Esophagus muscularis mucosa (tissue), 4 donors: ENCODE data around the gene PCDHA2. TPM values are rescaled to one million over a fixed set of nuclear protein-coding genes. Genes with fewer than 3 reads are reported as not detected.
"Not testable (repeated sequence)": the region's sequence is repeated elsewhere in the genome, so short reads cannot be mapped to it uniquely, and the experiment has no call there.

Experiments used
- DNase-seq: peaks from one replicate; pipeline ENCODE4 v3.0.0-alpha.2; 2017; ENCODE audit errors: extremely low spot score
- H3K27ac ChIP-seq, 4 donors: fragments of 200-600 bp; sonication (generic); replicated peaks in 1 of 4; 1 replicate in 3 of 4; 2 replicates in 1 of 4; pipeline ENCODE4 v1.5.1; 2016 to 2019; ENCODE audit warnings: mild to moderate bottlenecking in 1 of 4
- H3K27me3 ChIP-seq, 4 donors: fragments of 200-600 bp; sonication (generic); one replicate each; pipeline versions ENCODE4 v1.5.1 to v1.6.0; 2016 to 2019
- H3K36me3 ChIP-seq, 4 donors: fragments of 200-600 bp; sonication (generic); one replicate each; pipeline ENCODE4 v1.5.1; 2016 to 2019
- H3K4me1 ChIP-seq, 4 donors: fragments of 200-600 bp; sonication (generic); one replicate each; pipeline ENCODE4 v1.5.1; 2016 to 2019
- H3K4me3 ChIP-seq, 4 donors: fragments of 200-600 bp; sonication (generic); 1 replicate in 2 of 4; 2 replicates in 2 of 4; pipeline ENCODE4 v1.5.1; 2016 to 2019; ENCODE audit warnings: mild to moderate bottlenecking in 4 of 4, moderate library complexity in 1 of 4
- H3K9me3 ChIP-seq, 4 donors: fragments of 200-600 bp; sonication (generic); 1 replicate in 3 of 4; 2 replicates in 1 of 4; pipeline ENCODE4 v1.5.1; 2016 to 2019
- EP300 ChIP-seq: sonication (generic); formaldehyde crosslinking; IDR thresholded peaks from one replicate; pipeline ENCODE4 v1.6.1; 2017; ENCODE audit warnings: antibody characterized with exemption
- POLR2A ChIP-seq: fragments of 450-650 bp; IDR thresholded peaks from one replicate; pipeline ENCODE4 v1.6.1; 2017; ENCODE audit warnings: antibody characterized with exemption, moderate library complexity, mild to moderate bottlenecking, low read depth
- POLR2AphosphoS5 ChIP-seq, 2 donors: sonication (generic); formaldehyde crosslinking; IDR thresholded peaks; one replicate each; pipeline ENCODE4 v1.6.1; 2017; ENCODE audit warnings: antibody characterized with exemption in 2 of 2
- WGBS: methylation state at CpG from one replicate; pipeline ENCODE4 v1.1.5; 2018; 5-methylcytosine and 5-hydroxymethylcytosine counted together
- intact Hi-C: fragments of 100-400 bp; cut with DNase I; formaldehyde crosslinking; loops from one replicate; pipeline ENCODE4 v1.15.1; 2023
- total RNA-seq, 4 donors: library from RNA; depleted of rRNA; stranded (reverse); fragments of >200 nt; gene quantifications; one replicate each; pipeline versions ENCODE4 v1.1.0 to v1.2.1, GENCODE V29; 2016
- TF ChIP-seq, protein P1 (sequence below), 3 experiments: fragments of 200-600 bp in 2 of 3; fragments of 450-650 bp in 1 of 3; sonication (generic) in 2 of 3; IDR thresholded peaks; one replicate each; pipeline ENCODE4 v1.5.1; 2017 to 2019; ENCODE audit warnings: antibody characterized with exemption in 3 of 3, mild to moderate bottlenecking in 2 of 3, moderate library complexity in 1 of 3

The PCDHA2 gene
- total RNA-seq, 4 donors from 2014 or later, result 0.13 to 0.42 (median 0.34) TPM; not detected in 1

DNA sequence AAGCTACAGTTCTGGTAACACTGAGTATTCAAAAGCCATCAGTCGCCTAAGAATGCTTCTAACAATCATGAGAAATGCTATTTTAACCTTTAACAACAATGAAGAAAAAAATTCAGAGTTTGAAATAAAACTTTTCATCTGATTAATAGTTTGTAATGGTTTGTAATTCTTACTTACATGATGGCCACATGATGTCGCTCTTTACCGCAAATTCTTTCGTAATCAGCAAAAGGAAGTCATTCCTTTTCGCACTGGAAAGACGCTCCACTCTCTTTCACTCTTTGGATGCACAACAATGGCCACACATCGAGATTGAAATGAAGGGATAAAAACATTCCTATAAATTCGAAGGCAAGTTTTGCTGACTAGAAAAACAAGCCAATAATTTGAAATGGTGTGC is 39.3 kb downstream of the PCDHA2 start, which contains the start of gene PCDHA7:
Gene PCDHA7 (plus strand): TSS at position 277 of the 400 bp plus-strand sequence. CDS start 115 bp downstream, at position 392.
- Histone ChIP-seq H3K9me3 (peaks cover 0 to 49% (median 42%) of the 10 kb centered on the region in 4 donors), H3K4me1 (no peaks in the 10 kb centered on the region), H3K36me3 (no peaks in the 10 kb centered on the region), H3K4me3 (peak within 1 kb of the TSS; percentile 11 to 36 (median 22)), H3K27me3 (peaks cover 0 to 71% (median 7%) of the 10 kb centered on the region in 4 donors), H3K27ac (no peak within 1 kb of the TSS)
- no peak for TF ChIP-seq POLR2A
- intact Hi-C loops, result no loop called here
- WGBS, result 12% methylated on average over 8 of the region's 8 CpGs
- DNase-seq, result no peak

DNA sequence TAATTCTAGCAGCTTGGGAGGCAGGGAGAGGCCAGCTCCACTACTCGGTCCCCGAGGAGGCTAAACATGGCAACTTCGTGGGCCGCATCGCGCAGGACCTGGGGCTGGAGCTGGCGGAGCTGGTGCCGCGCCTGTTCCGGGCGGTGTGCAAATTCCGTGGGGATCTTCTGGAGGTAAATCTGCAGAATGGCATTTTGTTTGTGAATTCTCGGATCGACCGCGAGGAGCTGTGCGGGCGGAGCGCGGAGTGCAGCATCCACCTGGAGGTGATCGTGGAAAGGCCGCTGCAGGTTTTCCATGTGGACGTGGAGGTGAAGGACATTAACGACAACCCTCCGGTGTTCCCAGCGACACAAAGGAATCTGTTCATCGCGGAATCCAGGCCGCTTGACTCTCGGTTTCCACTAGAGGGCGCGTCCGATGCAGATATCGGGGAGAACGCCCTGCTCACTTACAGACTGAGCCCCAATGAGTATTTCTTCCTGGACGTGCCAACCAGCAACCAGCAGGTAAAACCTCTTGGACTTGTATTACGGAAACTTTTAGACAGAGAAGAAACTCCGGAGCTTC is 39.9 kb downstream of the PCDHA2 start:
- H3K4me1 ChIP-seq, DNase-seq, H3K36me3 ChIP-seq, H3K27ac ChIP-seq, intact Hi-C loops: not testable (repeated sequence)
- Histone ChIP-seq H3K9me3 (peaks cover 0 to 43% (median 38%) of the 10 kb centered on the region in 4 donors), H3K27me3 (peaks cover 0 to 71% (median 7%) of the 10 kb centered on the region in 4 donors), H3K4me3 (peak overlapping the region; percentile 11 to 36 (median 22))
- 28% methylated on average over 25 of the region's 38 CpGs for WGBS

DNA sequence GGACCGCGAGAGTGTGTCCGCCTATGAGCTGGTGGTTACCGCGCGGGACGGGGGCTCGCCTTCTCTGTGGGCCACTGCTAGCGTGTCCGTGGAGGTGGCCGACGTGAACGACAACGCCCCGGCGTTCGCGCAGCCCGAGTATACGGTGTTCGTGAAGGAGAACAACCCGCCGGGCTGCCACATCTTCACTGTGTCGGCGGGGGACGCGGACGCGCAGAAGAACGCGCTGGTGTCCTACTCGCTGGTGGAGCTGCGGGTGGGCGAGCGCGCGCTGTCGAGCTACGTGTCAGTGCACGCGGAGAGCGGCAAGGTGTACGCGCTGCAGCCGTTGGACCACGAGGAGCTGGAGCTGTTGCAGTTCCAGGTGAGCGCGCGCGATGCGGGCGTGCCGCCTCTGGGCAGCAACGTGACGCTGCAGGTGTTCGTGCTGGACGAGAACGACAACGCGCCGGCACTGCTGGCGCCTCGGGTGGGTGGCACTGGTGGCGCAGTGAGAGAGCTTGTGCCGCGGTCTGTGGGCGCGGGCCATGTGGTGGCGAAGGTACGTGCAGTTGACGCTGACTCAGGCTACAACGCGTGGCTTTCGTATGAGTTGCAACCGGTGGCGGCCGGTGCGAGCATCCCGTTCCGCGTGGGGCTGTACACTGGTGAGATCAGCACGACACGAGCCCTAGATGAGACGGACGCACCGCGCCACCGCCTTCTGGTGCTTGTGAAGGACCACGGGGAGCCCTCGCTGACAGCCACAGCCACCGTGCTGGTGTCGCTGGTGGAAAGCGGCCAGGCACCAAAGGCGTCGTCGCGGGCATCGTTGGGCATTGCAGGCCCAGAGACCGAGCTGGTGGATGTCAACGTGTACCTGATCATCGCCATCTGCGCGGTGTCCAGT is 41.2 kb downstream of the PCDHA2 start:
- H3K9me3 ChIP-seq, result peaks cover 0 to 35% (median 33%) of the 10 kb centered on the region in 4 donors
- H3K4me1 ChIP-seq, result no peaks in the 10 kb centered on the region
- DNase-seq, result peak; percentile 47

DNA sequence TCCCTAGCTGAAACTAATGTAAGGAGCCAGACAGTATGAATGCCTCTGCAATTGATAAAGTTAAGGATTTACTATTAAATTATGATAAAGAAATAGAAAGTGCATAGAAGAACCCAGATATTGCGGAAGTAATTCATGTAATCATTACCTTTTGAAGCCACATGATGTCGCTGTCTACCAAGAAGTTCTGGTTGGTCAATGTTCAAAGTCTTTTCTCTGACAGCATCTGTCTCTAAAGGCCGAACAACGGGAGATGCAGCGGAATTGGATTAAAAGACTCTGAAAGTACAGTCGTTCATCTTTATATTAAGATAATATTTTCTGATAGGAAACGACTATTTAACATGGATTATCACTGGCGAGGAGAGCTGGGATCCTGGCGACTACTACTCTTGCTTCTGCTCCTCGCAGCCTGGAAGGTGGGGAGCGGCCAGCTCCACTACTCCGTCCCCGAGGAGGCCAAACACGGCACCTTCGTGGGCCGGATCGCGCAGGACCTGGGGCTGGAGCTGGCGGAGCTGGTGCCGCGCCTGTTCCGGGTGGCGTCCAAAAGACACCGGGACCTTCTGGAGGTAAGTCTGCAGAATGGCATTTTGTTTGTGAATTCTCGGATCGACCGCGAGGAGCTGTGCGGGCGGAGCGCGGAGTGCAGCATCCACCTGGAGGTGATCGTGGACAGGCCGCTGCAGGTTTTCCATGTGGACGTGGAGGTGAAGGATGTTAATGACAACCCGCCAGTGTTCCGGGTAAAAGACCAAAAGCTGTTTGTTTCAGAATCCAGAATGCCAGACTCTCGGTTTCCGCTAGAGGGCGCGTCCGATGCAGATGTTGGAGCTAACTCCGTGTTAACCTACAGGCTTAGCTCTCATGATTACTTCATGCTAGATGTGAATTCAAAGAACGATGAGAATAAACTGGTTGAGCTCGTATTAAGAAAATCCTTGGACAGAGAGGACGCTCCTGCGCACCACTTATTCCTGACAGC is 46.6 kb downstream of the PCDHA2 start, which contains the start of gene PCDHA8:
Gene PCDHA8 (plus strand): TSS at position 210 of the 985 bp plus-strand sequence. CDS start 135 bp downstream, at position 345.
- 20% methylated on average over 38 of the region's 47 CpGs for WGBS
- peaks cover 0 to 64% (median 4%) of the 10 kb centered on the region in 4 donors for H3K27me3 ChIP-seq
- H3K9me3 ChIP-seq, result peaks cover 0 to 40% (median 33%) of the 10 kb centered on the region in 4 donors
- intact Hi-C loops, result no loop called here
- no peak within 1 kb of the TSS for H3K27ac ChIP-seq
- peak; percentile 53 for DNase-seq
- no peaks in the 10 kb centered on the region for H3K36me3 ChIP-seq
- TF ChIP-seq EP300 (no peak), POLR2A (no peak), POLR2AphosphoS5 (IDR thresholded peaks at IDR 0.05) (no peak)
- TF ChIP-seq, protein P1, sequence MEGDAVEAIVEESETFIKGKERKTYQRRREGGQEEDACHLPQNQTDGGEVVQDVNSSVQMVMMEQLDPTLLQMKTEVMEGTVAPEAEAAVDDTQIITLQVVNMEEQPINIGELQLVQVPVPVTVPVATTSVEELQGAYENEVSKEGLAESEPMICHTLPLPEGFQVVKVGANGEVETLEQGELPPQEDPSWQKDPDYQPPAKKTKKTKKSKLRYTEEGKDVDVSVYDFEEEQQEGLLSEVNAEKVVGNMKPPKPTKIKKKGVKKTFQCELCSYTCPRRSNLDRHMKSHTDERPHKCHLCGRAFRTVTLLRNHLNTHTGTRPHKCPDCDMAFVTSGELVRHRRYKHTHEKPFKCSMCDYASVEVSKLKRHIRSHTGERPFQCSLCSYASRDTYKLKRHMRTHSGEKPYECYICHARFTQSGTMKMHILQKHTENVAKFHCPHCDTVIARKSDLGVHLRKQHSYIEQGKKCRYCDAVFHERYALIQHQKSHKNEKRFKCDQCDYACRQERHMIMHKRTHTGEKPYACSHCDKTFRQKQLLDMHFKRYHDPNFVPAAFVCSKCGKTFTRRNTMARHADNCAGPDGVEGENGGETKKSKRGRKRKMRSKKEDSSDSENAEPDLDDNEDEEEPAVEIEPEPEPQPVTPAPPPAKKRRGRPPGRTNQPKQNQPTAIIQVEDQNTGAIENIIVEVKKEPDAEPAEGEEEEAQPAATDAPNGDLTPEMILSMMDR (IDR thresholded peaks at IDR 0.05), result no peak
- no peaks in the 10 kb centered on the region for H3K4me1 ChIP-seq
- H3K4me3 ChIP-seq, result no peak within 1 kb of the TSS

More for the DNA sequence above, 41.2 kb downstream of the PCDHA2 start:
- no peak for TF ChIP-seq POLR2A
- H3K27me3 ChIP-seq, result peaks cover 0 to 72% (median 6%) of the 10 kb centered on the region in 4 donors
- no peaks in the 10 kb centered on the region for H3K36me3 ChIP-seq
- no peak overlapping the region for H3K27ac ChIP-seq
- WGBS, result 52% methylated on average over 44 of the region's 103 CpGs
- no peak overlapping the region for H3K4me3 ChIP-seq
- intact Hi-C loops, result no loop called here

DNA sequence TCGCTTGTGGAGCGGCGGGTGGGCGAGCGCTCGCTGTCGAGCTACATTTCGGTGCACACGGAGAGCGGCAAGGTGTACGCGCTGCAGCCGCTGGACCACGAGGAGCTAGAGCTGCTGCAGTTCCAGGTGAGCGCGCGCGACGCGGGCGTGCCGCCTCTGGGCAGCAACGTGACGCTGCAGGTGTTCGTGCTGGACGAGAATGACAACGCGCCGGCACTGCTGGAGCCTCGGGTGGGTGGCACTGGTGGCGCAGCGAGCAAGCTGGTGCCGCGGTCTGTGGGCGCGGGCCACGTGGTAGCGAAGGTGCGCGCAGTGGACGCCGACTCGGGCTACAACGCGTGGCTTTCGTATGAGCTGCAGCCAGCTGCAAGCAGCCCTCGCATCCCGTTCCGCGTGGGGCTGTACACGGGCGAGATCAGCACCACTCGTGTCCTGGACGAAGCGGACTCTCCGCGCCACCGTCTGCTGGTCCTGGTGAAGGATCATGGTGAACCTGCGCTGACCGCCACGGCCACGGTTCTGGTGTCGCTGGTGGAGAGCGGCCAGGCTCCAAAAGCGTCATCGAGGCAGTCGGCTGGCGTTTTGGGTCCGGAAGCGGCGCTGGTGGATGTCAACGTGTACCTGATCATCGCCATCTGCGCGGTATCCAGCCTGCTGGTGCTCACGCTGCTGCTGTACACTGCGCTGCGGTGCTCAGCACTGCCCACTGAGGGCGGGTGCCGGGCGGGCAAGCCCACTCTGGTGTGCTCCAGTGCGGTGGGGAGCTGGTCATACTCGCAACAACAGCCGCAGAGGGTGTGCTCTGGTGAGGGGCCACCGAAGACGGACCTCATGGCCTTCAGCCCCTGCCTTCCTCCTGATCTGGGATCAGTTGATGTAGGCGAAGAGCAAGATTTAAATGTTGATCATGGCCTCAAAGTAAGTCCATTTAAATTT is 48.4 kb downstream of the PCDHA2 start:
- DNase-seq, result peak; percentile 62
- H3K4me1 ChIP-seq, result no peaks in the 10 kb centered on the region
- intact Hi-C loops, result no loop called here
- H3K4me3 ChIP-seq, result no peak overlapping the region
- TF ChIP-seq, protein P1 (IDR thresholded peaks at IDR 0.05), result no peak
- peaks cover 0 to 70% (median 6%) of the 10 kb centered on the region in 4 donors for H3K27me3 ChIP-seq
- H3K36me3 ChIP-seq, result no peaks in the 10 kb centered on the region
- H3K9me3 ChIP-seq, result peaks cover 0 to 43% (median 34%) of the 10 kb centered on the region in 4 donors
- WGBS, result 44% methylated on average over 56 of the region's 87 CpGs
- H3K27ac ChIP-seq, result no peak overlapping the region

Other genes starting within 250 kb of the PCDHA2 start
- 10 to 100 TPM in 1 of 4 donors, 1 to 10 TPM in 3; 7.8 to 25.3 (median 9.2) TPM for gene EIF4EBP3, start 247.2 kb upstream of the PCDHA2 start, total RNA-seq
- 10 to 100 TPM; 17.4 to 29.2 (median 24.7) TPM for gene SRA1, start 237.4 kb upstream of the PCDHA2 start, total RNA-seq
- gene APBB3, start 230.3 kb upstream of the PCDHA2 start, total RNA-seq, result 10 to 100 TPM in 3 of 4 donors, 1 to 10 TPM in 1; 6.8 to 12.5 (median 11.8) TPM
- gene SLC35A4, start 230.0 kb upstream of the PCDHA2 start, total RNA-seq, result 10 to 100 TPM; 27.8 to 45.1 (median 36.6) TPM
- 100 to 1,000 TPM in 1 of 4 donors, 10 to 100 TPM in 3; 34.9 to 125 (median 56.1) TPM for gene CD14, start 161.7 kb upstream of the PCDHA2 start, total RNA-seq
- 10 to 100 TPM; 14.0 to 41.4 (median 22.2) TPM for gene TMCO6, start 155.4 kb upstream of the PCDHA2 start, total RNA-seq
- gene NDUFA2, start 147.2 kb upstream of the PCDHA2 start, total RNA-seq, result 10 to 100 TPM; 52.3 to 63.3 (median 57.4) TPM
- gene IK, start 147.0 kb upstream of the PCDHA2 start, total RNA-seq, result 100 to 1,000 TPM in 3 of 4 donors, 10 to 100 TPM in 1; 98.7 to 159 (median 148) TPM
- 10 to 100 TPM; 17.7 to 23.8 (median 20.6) TPM for gene WDR55, start 129.9 kb upstream of the PCDHA2 start, total RNA-seq
- gene DND1, start 121.3 kb upstream of the PCDHA2 start, total RNA-seq, result under 1 TPM in 3 of 4 donors, not detected in 1; 0.46 to 0.83 (median 0.66) TPM
- 10 to 100 TPM; 45.7 to 68.7 (median 59.9) TPM for gene HARS1, start 103.5 kb upstream of the PCDHA2 start, total RNA-seq
- gene HARS2, start 103.4 kb upstream of the PCDHA2 start, total RNA-seq, result 10 to 100 TPM; 19.1 to 22.2 (median 19.2) TPM
- gene ZMAT2, start 94.4 kb upstream of the PCDHA2 start, total RNA-seq, result 10 to 100 TPM; 30.8 to 45.1 (median 38.0) TPM
- gene PCDHA1, start 8.7 kb upstream of the PCDHA2 start, total RNA-seq, result not detected
- gene PCDHA3, start 6.2 kb downstream of the PCDHA2 start, total RNA-seq, result 1 to 10 TPM in 3 of 4 donors, under 1 TPM in 1; 0.17 to 1.9 (median 1.2) TPM
- 1 to 10 TPM in 1 of 4 donors, under 1 TPM in 3; 0.45 to 1.1 (median 0.66) TPM for gene PCDHA4, start 12.2 kb downstream of the PCDHA2 start, total RNA-seq
- gene PCDHA5, start 26.8 kb downstream of the PCDHA2 start, total RNA-seq, result under 1 TPM; 0.17 to 0.69 (median 0.30) TPM
- under 1 TPM; 0.33 to 0.97 (median 0.76) TPM for gene PCDHA6, start 33.1 kb downstream of the PCDHA2 start, total RNA-seq
- 1 to 10 TPM in 1 of 4 donors, under 1 TPM in 3; 0.17 to 1.0 (median 0.37) TPM for gene PCDHA7, start 39.4 kb downstream of the PCDHA2 start, total RNA-seq
- under 1 TPM in 2 of 4 donors, not detected in 2; 0.29 to 0.83 TPM for gene PCDHA8, start 46.3 kb downstream of the PCDHA2 start, total RNA-seq
- gene PCDHA9, start 53.5 kb downstream of the PCDHA2 start, total RNA-seq, result under 1 TPM; under 0.01 to 0.42 (median 0.15) TPM
- gene PCDHA10, start 61.0 kb downstream of the PCDHA2 start, total RNA-seq, result 1 to 10 TPM in 2 of 4 donors, under 1 TPM in 2; 0.33 to 1.6 (median 1.0) TPM
- gene PCDHA11, start 74.1 kb downstream of the PCDHA2 start, total RNA-seq, result under 1 TPM; 0.17 to 0.69 (median 0.34) TPM
- gene PCDHA12, start 80.5 kb downstream of the PCDHA2 start, total RNA-seq, result 1 to 10 TPM in 3 of 4 donors, under 1 TPM in 1; 0.66 to 4.8 (median 2.5) TPM
- 1 to 10 TPM in 1 of 4 donors, under 1 TPM in 3; 0.39 to 2.1 (median 0.76) TPM for gene PCDHA13, start 87.3 kb downstream of the PCDHA2 start, total RNA-seq
- 1 to 10 TPM; 1.7 to 5.4 (median 4.4) TPM for gene PCDHAC1, start 131.4 kb downstream of the PCDHA2 start, total RNA-seq
- gene PCDHAC2, start 171.6 kb downstream of the PCDHA2 start, total RNA-seq, result 10 to 100 TPM in 3 of 4 donors, 1 to 10 TPM in 1; 8.8 to 26.6 (median 18.0) TPM